ENCODE results near the gene FARS2.

The FARS2 gene

DNA sequence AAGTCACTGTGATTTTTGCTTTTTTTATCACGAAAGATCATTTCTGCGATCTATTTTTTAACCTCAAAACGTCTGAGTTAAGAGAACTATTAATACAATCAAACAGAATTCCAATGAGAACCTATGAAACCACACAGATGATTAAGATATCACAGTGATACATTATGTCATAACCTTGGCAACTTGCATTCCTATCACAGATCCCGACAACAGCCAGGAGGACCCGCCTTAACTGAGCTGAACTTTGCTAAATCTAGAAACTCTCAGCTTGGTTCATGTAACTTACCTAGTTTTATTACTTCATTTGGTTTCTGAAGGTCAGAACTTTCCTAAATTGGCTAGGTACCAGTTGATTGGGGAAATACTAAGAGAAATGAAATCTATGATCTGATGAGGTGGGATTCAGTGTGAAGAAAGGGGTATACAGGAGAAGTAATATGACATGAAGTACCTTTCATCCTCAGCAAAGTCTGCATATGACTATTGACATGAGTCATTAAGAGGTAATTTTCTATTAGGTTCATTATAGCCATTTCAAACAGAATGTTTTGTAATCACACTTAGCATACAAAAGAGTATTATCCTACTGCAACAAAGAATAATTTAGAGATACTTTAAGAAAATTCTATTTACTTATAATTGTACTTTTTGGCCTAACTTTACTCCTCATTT is 11.7 kb upstream of the FARS2 start:
- peak; percentile 28 to 48 for ATAC-seq

DNA sequence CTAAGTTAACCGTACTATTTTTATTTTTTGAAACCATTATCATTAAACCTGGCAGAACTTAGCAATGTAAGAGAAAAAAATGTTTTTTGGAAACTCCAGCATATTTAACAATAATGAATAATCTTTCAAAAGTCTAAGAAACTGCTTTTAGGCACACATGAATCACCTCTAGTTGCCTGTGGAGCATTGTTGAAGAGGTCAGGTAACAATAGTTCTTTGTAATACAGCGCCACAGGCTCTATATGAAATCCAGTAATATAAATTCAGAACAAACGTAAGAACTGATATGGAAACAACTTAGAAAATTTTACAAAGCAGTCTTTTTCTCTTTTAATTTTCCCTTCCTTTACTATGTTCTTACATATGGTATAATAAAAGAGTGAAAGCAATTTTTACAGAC is 10.9 kb upstream of the FARS2 start:
- ATAC-seq = no peak

DNA sequence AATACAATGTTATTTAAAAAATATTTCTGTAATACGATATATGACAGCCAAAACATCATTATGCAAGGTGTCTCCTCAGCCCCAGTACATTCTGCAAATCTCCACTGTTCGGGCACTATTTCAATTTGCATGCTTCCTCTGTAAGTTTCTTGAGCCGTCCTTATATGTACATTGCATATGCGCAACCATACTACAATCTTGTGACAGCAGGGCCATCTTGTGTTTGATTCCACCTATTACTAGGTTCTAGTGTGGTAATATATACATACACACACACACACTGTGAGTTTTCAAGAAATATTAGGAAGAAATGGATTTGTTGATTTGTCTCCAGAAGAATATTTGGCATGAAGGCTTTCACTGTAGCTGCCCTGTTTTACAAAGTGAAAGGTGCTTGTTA is 10.4 kb upstream of the FARS2 start:
- ATAC-seq = no peak

DNA sequence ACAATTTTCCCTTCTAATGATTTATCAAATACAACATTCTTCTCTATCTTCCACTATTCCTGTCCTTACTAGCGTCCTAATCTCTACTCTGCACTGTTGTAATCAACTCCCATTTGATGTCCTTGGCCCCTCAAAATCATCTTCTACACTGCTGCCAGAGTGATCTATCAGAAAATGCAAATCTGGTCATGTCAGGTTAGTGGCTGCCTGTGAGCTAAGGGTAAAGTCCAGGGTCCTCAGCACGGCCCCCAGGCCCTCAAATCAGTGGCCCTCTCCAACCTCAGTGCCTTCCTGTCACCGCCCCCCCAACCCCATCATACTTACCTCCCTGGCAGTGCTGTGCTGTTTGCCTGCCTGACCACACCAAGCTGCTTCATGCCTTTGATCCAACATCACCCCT is 4.4 kb upstream of the FARS2 start:
- ATAC-seq = no peak

DNA sequence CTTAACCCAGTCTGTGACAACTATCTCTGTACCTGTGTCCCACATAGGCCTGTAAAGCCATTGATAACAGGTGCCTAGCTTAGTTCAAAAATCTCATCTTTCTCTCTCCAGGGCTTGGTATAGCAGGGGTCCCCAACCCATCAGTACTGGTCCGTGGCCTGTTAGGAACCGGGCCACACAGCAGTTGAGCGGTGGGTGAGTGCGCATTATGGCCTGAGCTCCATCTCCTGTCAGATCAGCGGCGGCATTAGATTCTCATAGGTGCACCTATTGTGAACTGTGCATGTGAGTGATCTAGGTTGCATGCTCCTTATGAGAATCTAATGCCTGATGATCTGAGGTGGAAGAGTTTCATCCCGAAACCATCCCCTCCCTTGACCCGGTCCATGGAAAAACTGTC is 3.9 kb upstream of the FARS2 start:
- ATAC-seq = no peak

DNA sequence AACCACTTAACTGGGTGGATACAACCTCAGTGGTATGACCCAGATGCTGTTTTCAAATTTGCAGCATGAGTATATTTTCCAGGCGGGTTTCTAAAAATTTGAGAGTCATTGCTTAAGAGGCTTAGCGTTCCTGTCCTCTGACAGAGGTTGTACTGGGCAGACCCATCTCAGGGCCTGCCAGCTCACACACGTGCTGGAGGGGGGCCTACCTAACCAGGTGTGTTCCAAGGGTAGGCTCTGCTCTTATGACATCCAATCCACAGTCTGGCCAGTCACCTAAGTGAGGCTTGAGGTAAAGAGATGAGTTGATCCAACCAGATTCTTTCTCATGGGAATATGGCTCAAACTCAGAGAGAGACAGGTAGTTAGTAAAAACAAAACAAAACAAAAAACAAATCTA is 1.9 kb upstream of the FARS2 start:
- no peak for ATAC-seq

DNA sequence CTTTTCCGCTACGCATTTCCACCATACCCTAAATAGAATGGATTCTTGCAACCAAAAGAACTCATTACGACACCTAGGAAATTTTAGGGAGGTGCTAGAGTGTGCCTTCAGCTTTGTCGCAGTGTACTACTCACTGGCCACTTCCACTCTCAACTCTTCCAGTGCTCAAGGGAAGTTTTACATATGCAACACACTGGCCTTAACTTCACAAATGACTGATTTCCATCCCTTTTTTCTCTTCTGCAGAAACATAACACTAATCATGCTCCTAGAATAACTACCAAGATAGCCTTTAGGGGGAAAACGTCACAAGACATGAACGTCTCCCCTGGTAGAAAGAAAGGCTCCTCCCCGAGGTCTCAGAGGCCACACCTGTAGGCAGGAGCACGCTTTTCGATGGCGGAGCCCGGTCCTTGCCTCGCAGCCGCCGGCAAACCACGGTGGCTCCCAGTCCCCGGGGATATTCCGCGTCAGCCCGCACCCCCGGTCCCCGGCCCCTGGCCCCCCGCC is 1.1 kb upstream of the FARS2 start:
- peak; percentile 74 for ATAC-seq

DNA sequence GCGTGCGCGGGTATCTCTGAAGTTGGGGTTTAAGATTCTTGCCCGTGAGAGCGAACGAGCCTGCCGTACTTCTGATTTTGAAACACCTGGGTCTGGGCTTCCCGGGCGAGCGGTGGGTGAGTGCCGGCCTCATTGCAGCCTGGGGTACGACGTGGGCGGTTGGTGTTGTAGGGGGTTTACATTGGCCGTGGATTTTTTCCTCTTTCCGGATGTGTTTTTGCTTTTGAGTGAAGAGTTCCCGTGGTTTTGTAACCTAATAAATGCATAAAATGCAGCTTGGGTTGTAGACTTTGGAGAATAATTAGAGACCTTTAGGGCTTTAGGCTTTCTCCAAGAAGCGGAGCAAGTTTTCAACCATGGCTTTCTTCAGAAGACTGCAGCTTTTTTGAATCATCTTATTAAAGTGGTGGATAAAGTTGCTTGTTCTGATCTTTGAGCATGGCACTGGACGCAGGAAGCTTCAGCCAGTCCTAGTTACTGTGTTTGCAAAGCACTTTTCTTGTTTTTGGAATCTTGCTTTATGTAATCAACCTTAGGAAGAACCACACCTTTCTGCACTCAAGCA is 314 bp downstream of the FARS2 start:
- no peak for ATAC-seq

DNA sequence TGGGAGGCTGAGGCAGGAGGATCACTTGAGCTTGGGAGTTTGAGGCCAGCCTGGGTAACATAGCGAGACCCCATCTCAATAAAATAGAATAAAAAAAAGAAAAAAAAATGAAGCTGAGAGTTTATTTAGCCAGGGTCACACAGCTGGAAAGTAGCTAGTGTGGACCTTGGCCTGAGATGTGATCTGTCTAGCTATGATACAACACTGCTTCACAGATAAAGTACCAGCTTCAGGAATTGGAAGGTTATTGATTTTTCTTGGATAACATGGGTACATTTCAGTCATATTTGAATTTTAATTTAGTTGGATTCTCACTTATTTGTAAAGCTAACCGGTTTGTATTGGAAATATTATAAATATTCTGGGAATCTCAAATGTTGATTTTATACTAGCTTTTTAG is 5.1 kb downstream of the FARS2 start:
- ATAC-seq = no peak

DNA sequence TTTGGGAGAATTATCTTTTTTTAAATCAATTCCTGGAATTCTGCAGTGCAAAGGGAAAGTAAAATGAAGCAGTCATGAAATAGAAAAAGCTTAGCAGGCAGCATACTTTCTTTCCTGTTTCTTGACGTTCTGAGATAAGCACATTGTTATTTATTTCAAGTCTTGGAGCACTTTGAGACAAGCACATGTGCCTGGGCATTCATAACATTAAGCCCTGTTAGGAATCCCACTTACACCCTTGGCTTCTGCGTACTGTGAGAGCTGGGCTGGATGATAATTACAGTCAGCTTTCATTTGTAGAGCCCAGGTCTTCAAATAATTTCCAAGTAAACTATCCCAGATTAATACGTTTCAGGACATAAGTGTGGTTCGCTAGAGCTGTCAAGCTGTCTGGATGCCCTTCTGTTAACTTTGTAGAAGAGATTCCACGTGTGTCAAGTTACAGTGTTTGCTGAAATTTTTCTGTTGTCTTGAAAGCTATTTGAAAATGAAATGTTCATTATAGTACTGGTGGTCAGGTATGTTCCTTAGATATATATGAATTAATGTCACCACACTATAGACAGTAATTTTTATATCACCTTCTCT is 8.9 kb downstream of the FARS2 start:
- no peak for ATAC-seq

DNA sequence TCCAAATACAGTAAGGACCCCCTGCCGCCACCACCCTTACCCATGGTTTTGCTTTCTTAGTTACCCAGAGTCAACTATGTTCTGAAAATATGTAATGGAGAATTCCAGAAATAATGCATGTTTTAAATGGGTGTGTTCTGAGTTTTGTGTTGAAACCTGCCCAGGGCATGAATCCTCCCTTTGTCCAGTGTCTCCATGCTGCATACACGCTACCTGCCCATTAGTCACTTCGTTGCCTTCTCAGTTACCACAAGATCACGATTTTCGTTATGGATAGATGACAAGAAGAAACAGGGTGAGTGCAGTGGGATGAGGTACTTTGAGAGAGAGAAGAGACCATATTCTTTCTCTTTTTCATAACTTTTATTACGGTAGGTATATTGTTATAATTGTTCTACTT is 10.6 kb downstream of the FARS2 start:
- no peak for ATAC-seq

DNA sequence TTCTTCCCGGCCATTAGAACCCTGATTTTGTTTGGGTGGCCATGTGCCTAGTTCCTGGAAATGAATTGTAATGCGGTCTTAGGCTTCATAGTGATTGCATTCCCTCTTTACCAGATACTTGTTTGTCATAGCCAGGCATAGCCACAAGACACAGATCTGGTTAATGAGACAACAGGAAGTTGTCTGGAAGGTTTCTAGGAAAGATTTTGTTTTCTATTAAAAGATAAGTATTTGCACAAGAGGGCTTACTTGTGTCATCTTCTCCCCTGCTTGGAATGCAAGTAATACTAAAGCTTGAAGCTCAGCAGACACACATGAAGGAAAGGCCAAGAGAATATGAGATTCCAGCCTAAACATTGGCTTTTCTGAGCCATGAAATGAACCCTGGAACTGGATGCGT is 12.9 kb downstream of the FARS2 start:
- ATAC-seq = no peak

DNA sequence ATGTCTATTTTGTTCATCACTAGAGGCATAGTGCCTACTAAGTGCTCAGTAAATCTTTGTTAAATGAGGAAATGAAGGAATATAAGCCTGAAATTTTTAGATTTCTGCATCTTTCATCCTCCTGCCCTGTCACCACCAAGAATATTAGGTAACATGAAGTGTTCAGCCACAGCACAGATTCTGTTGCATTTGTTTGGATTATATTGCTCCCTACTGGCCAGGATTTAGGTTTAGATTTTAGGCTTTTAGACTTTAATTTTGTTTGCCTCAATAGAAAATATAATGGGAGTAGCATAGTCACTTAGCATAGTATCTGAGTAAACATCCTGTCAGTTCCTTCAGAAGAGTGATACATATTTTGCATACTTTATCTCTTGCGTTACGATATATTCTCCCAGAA is 14.2 kb downstream of the FARS2 start:
- no peak for ATAC-seq

DNA sequence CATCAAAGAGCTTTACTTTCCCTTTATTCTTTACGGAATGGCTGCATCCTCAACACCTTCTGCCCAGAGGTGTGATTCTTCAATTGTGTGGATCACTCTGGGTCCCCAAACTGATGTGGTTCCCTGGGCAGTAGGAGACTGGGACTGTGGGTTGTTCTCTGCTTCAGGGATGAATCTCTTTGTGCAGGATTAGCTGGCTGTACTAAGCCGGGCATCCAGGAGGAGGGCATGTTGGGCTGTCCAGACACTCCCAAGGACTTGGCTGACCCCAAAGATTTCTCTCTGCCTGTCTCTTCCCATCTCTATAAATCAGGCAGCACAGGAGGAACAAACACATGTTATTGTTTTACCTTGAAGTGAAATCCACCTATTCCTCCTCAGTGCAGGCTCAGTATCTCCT is 15.3 kb downstream of the FARS2 start:
- no peak for ATAC-seq

DNA sequence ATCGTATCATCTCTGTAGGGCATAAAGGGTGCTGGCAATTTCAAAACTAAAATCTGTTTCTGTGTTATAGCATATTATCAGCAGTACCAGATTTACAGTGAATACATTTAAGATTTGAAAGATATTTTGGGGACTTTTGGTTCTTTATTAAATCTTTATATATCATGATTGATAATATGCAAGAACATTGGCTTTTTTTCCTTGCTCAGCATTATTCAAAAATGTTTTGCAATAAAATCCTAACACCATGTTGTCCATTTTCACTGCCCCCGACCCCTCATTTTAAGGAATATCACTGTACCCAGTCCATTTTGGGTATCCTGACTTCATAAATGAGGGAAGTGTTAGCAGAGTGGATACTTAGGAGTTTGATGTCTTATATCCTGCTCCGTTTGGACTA is 16.3 kb downstream of the FARS2 start:
- ATAC-seq = no peak

DNA sequence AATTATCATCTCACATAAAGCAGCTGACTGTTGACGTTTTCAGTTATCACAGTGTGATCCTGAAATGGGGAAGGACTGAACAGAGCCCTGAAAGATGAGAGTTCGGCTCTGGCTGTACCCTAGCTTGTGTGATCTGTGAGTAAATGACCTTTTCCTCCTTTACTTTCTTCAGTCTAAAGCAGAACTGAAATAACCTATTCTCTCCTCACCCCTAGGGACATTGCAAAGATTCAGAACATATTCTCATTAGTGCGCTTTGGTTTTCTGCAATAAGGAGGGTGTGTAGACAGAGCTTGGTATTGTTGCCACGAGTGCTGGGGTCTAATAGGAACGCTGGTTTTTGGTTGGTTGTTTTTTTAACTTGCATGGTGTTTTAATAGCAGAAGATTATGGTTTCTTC is 16.7 kb downstream of the FARS2 start:
- ATAC-seq = no peak

DNA sequence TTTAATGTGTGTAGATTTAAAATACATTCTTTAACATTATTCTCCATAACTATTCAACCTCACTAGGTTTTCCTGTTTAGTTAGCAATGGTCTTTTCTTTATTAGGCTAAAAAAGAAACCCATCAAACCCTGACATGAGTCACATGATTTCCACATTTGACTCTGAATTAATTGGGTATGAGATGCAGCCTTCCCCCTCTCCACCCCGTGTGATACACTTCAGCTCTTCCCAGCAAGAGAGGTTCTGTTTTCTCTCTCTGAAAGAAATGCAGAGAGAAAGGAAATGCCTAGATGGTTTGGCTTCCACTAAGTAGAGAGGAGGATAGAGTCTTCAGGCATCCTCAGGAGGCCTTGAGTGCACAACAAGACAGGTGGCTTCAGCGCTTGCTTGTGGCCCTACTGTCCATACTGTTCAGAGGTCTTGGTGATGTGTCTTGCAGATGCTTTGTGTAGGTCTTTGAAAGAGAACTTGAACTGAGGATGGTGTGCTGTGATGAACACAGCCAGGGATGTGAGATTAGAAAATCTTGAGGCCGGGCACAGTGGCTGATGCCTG is 17.3 kb downstream of the FARS2 start:
- ATAC-seq = no peak

DNA sequence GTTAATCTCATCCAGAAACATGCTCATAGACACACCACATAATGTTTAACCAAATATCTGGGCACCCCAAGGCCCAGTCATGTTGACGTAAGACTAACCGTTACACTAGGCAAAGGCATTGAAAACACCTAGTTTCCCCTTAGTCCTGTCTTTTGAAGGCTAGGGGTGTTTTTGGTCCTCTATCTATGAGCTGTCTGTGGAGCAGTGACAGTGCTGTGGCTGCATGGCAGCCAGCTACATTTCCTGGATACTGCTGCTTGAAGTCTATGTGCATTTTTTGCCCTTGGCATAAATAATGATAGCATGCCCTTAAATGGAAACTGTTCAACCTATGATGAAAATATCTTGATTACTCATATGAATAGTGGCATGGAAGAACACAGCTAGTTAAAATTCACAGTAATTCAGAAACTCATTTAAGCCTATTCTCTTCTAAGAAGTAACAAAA is 18.6 kb downstream of the FARS2 start:
- ATAC-seq = peak; percentile 91 to 92

DNA sequence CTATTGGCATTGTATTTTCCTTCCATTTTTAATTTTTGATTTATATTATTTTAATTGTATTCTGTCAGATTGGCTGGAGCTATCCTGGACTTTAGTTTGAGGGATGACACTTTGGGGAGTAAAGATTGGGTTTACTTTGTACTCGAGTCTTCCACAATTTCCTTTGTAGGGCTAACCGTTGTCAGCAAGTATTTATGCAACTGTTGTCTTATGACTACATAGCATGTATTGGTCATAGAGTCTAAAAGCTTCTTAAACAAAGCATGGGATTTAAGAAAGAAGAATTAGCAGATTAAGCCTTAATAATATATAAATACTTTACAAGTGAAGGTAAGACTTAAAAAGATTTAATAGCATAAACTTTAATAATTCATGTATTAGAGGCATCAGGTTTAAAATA is 19.6 kb downstream of the FARS2 start:
- no peak for ATAC-seq

DNA sequence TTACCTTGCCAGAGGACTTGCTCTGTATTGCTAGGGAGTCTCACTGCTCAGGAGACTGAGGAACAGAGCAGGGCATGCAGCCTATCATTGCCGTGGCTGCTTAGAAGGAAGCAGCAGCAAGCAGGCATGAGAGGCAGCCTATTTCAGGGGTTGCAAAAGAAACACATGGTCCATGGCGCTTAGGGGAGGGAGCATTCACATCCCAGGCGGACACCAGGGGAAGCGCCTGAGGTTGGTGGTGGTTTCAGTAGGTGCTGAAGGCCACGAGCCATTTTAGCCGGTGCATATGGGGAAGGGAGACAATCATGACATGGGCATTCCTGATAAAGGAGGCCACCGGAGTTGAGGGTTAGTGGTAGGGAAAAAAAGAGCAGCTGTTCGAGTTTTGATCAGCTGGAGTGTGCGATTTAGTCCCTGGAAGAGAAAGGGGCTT is 20.9 kb downstream of the FARS2 start:
- ATAC-seq = no peak

DNA sequence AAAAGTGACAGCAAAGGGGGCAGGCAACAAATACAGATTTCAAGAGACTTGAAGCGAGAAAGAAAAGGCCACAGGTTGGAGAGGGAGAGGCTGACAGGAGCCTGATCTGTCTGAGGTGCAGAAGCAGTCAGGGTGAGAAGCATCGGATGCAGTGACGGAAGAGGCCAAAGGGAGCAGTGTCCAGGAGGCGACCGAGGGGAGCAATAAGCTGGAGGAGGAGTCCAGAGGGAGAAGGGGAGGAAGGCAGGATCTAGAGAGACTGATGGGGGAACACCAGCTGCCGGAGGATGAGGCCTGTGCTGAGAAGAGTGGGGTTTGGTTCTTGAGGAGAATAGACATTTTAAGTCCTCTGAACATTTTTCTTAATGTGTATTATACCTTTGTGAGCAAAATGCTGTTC is 23.8 kb downstream of the FARS2 start:
- no peak for ATAC-seq

DNA sequence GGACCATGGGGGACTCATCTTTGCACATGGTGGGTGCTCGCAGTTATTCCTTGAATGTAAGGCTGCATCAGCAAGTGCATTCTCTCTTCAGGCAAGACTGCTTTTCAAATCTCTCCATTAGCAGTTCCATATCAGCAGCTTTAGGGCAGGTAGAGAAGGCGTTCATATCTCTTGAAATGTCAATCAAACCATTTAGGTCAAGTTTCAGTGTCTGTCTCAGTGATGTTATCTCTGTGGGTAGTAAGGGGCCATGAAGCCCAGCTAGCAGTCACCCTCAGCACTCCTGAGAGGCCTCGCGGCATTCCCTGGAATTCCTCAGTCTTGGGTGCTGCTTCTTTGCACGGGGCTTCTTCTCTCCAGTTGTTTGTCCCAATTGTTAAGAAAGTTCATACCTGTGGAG is 24.2 kb downstream of the FARS2 start:
- no peak for ATAC-seq

DNA sequence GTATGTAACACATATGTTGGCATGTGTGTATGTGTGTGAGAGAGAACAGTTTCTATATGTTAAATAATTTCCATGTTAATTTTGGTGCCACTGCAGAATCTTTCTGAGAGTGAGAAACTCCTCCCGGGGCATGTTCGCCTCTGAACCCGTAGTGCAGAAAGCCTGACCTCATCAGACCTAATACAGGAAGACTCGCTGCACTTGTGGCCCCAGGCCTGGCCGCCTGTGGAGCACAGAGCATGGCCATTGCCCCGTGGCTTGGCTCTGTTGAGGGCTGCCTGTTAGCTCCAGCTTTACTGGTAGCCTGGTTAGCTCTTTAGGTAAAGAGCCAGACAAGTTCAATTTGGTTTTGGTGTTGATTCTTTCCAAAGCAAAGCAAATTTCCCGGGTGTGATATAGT is 25.5 kb downstream of the FARS2 start:
- ATAC-seq = no peak

Data from activated CD4-positive, CD25-positive, alpha-beta regulatory T cell treated with anti-CD3 and anti-CD28 coated beads, Interleukin-2, amount 50 U/mL, for 24 hours (primary cell).